Stimulated activated naive CD4-positive, alpha-beta T cell (primary cell): ENCODE results near the gene SLC52A3.
"Not testable (repeated sequence)": the region's sequence is repeated elsewhere in the genome, so short reads cannot be mapped to it uniquely, and the experiment has no call there.

Source experiments
- DNase-seq, 6 experiments: peaks; one replicate each; lab custom pipeline; 2025; lab: John Stamatoyannopoulos, UW

Gene SLC52A3

GRCh38 chr20:728256-728944, 39.9 kb downstream of the SLC52A3 start:
- DNase-seq: peak in 2 of 6 experiments; percentile 25 to 32

- DNase-seq: no peak
Measured at GRCh38 chr20:726160-726559, 42.1 kb downstream of the SLC52A3 start.

GRCh38 chr20:725491-725890, 42.8 kb downstream of the SLC52A3 start:
- no peak for DNase-seq

DNA sequence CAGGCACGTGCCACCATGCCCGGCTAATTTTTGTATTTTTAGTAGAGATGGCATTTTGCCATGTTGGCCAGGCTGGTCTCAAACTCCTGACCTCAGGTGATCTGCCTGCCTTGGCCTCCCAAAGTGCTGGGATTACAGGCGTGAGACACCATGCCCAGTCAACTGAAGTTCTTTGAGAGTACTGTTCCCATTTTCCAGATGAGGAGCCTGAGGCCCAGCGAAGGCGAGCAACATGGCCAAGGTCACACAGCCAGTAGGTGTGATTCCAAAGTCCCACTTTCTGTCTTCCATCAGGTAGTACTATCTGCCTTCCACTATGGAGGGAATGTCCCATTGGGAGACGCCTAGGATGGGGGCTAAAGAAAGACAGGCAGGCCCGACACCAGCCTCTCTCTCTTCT, 43.5 kb downstream of the SLC52A3 start:
- not testable (repeated sequence) for DNase-seq

DNA sequence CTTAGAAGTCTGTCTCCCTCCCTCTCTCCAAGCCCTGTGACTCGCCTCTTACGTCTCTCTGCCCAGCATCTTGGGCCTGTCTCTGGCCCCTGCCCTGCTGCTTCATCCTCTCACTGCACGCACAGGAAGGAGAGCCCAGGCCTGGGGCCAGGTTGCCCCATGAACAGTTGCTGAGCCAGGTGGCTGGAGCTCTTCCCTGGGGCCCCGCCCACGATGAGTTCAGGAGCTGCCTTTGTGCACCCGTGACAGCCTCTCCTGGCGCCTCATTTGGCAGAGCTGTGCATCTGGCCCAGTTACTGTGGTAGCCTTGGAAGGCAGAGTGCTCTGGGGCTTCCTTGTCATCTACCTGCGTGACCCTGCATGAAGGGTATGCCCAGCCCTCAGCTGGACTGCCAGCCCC, 44.5 kb downstream of the SLC52A3 start:
- DNase-seq: no peak

DNA sequence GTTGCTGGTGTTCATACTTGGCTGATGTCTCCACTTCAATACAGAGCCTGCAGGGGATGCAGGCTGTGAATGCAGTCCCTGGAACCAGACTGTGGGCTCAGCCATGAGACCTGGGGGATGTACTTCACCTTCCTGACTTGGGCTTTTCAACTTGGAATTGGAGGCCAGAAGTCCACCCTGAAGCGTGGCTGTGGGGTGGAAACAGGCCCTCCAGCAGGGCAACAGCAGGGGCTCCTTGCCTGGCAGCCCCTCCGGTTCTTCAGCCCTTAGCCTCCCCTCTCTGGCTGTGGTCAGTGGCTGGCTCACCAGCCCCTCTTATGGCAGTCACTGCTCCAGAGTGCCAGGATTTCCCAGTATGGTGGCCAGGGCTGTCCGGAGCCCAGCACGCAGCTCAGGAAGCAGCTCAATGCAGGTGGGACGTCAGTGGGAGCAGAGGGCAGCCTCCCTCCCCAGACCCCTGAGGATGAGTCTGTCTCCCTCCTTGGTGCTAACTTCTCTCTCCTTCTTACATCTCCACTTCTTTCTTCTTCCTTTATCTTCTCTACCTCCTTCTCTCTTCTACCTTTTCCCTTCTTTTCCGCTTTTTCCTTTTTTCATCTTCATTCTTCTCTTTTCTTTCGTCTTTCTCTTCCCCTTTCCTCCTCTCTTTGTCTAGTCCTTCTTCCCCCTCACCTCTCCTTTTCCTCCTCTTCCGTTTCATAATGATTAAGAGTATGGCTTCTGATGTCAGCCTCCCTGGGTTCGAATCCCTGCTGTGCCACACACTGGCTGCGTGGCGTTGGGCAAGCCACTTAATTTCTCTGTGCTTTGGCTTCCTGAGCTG, 45.3 kb downstream of the SLC52A3 start:
- no peak for DNase-seq

DNA sequence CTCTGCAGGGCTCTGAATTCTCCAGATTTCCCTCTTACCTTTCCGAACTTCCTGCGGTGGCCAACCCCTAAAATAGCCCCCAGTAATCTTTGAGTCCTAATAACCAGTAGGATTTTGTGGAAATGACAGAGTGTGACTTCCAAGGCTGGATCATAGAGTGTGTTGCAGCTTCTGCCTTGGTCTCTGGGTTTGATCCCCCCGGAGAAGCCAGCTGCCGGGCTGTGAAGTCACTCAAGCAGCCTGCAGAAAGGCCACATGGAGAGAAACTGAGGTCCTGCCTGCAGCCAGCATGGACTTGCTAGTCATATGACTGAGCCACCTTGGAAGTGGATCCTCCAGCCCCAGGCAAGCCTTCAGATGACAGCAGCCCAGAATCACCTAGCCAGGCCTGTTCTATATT, 46.4 kb downstream of the SLC52A3 start:
- no peak for DNase-seq

DNA sequence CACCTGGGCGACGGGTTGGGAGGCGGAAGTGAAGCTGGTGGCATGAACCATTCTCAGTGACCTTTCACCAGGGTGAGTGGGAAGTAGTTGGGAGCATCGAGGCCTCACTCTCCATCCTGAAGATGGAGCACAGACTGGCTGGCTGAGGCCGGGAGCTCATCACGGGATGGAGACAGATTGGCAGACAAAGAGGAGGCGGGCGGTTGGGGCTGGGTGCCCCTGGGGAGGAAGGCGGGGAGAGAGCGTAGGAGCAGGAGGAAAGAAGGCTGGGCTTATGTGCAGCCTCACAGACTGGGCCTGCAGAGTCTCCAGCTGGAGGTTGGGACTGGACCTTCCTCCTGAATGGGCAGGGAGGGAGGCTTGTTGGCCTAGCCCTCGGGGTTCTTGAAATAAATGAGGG, 48.5 kb downstream of the SLC52A3 start:
- DNase-seq: no peak

GRCh38 chr20:719068-719467, 49.2 kb downstream of the SLC52A3 start:
- DNase-seq: no peak

DNA sequence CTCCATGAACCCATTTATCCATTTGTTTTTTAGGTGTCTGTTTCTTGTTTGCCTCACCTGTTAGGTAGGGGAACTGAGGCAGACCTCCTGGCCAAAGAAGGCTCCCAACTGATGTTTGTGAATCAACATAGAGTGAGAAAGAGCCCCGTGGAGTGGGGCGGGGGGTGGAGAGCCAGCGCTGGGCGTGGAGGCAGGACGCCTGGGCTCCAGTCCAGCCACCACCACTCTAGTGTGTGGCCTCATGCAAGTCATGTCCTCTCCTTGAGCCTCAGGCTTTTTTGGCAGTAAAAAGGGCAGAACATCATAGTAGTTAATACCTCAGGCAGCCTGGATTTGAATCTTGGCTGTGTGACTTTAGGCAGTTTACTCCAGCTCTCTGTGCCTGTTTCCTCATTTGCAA, 50.5 kb downstream of the SLC52A3 start:
- no peak for DNase-seq

GRCh38 chr20:717271-717670, 51.0 kb downstream of the SLC52A3 start:
- DNase-seq: no peak

- no peak for DNase-seq
Measured at GRCh38 chr20:714453-714852, 53.8 kb downstream of the SLC52A3 start.

DNA sequence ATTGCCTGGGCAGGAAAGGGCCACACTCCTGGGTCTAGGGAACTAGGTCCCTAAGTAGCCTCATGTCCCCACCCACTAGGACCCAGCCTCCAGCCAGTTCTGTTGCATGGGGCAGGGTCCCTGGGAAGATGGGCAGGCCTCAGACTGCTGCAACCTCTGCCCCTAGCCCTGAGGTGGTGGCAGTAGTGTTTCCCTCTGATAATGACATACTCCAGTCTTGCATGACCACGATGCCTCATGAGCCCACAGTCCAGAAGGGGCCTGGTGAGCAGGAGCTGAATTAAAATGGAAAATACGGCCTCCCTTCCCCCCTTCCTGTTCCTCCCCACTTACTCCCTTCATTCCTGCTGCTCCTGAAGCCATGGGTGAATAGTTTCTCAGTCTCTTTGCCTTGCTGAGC, 56.7 kb downstream of the SLC52A3 start:
- DNase-seq: no peak

- no peak for DNase-seq
Measured at GRCh38 chr20:710780-711450, 57.4 kb downstream of the SLC52A3 start.
